SU-DHL-6 (cell line): ENCODE data around the gene ATG2B.

Experiments used
- EZH2phosphoT487 ChIP-seq: fragments of 200-600 bp; sonication (generic), shearing (Covaris generic); conservative IDR thresholded peaks from 2 replicates; pipeline ENCODE4 v1.6.1; 2018; ENCODE audit warnings: mild to moderate bottlenecking, antibody characterized with exemption, low read length, moderate library complexity, mixed read lengths
- TF ChIP-seq, protein P1 (sequence below): fragments of 200-600 bp; sonication (generic); IDR thresholded peaks from one replicate; pipeline ENCODE4 v1.5.1; 2017; ENCODE audit warnings: antibody characterized with exemption, mild to moderate bottlenecking, low read length, moderate library complexity; ENCODE audit not compliant: insufficient read depth, poor library complexity, severe bottlenecking

DNA sequence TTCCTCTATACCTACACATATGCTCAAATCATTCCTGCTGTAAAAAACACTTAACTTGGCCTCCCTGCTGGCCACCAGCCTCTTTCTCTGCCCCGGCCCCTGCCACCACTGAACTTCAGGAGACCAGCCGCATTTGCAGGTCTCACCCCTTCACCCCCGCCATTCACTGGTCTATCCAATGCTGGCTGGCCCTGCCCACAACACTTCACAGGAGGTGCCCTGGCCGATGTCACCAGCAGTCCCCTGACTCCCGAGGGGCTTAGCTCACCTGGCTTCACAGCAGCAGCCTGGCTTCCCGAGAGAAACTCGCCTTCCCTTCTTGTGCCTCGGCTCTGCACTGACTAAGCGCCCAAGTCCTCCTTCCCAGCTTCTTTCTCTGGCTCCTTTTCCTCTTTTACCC is 36.3 kb upstream of the ATG2B start:
- TF ChIP-seq, protein P1, sequence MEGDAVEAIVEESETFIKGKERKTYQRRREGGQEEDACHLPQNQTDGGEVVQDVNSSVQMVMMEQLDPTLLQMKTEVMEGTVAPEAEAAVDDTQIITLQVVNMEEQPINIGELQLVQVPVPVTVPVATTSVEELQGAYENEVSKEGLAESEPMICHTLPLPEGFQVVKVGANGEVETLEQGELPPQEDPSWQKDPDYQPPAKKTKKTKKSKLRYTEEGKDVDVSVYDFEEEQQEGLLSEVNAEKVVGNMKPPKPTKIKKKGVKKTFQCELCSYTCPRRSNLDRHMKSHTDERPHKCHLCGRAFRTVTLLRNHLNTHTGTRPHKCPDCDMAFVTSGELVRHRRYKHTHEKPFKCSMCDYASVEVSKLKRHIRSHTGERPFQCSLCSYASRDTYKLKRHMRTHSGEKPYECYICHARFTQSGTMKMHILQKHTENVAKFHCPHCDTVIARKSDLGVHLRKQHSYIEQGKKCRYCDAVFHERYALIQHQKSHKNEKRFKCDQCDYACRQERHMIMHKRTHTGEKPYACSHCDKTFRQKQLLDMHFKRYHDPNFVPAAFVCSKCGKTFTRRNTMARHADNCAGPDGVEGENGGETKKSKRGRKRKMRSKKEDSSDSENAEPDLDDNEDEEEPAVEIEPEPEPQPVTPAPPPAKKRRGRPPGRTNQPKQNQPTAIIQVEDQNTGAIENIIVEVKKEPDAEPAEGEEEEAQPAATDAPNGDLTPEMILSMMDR: no peak
- TF ChIP-seq EZH2phosphoT487: no peak
